Cortex of kidney (tissue), 1 donor: Measurements from ENCODE around the gene ZNF846.
"Not testable (repeated sequence)": the region's sequence is repeated elsewhere in the genome, so short reads cannot be mapped to it uniquely, and the experiment has no call there.

Experiments
- DNase-seq: peaks from one replicate; lab custom pipeline; 2025; lab: John Stamatoyannopoulos, UW

The ZNF846 gene

DNA sequence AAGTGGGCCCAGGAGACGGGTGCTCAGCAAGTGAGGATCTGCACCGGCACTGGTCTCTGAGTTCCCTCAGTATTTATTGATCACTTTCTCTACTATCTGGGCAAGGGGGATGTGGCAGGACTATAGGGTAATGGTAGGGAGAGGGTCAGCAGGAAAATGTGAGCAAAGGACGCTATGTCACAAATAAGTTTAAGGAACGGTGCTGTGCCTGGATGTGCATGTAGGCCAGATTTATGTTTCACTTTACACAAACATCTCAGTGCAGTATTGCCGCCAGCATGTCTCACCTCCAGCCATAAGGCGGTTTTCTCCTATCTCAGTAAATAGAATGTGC, 15.6 kb upstream of the ZNF846 start:
- DNase-seq, result not testable (repeated sequence)

DNA sequence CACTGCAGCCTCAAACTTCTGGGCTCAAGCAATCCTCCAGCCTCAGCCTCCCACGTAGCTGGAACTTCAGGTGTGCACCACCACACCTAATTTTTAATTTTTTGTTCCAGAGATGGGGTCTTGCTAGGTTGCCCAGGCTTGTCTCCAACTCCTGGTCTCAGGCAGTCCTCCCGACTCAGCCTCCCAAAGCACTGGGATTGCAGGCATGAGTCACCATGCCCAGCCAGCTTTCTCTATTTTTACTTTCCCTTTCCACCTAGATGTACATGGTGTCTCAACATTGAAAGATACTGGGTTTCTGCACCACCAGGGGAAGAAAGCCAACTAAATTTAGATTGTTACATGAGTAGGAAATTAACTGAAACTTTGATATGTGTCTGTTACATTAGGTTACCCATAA, 13.8 kb upstream of the ZNF846 start:
- DNase-seq, result no peak

DNA sequence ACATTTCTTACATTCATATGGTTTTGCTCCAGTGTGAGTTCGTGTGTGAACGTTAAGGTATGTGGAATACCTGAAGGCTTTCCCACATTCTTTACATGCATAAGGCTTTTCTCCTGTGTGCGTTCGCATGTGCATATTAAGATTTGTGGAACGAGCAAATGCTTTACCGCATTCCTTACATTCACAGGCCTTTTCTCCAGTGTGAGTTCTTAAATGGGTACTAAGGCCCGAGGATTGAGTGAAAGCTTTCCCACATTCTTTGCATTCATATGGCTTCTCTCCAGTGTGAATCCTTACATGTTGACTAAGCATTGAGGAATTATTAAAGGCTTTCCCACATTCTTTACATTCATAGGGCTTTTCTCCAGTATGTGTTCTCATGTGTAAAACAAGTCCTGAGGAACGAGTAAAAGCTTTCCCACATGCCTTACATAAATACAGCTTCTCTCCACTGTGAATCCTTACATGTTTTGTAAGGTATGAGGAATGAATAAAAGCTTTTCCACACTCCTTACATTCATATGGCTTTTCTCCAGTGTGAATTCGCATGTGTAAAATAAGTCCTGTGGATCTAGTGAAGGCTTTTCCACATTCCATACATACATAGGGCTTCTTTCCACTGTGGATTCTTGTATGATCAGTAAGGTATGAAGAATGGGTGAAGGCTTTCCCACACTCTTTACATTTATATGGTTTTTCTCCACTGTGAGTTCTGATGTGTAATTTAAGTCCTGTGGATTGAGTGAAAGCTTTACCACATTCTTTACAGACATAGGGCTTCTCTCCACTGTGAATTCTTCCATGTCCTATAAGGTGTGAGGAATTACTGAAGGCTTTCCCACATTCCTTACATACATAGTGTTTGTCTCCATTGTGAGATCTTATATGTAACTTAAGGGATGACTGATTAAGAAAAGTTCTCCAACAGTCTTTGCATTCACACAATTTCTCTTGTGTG, 10.7 kb downstream of the ZNF846 start:
- no peak for DNase-seq

DNA sequence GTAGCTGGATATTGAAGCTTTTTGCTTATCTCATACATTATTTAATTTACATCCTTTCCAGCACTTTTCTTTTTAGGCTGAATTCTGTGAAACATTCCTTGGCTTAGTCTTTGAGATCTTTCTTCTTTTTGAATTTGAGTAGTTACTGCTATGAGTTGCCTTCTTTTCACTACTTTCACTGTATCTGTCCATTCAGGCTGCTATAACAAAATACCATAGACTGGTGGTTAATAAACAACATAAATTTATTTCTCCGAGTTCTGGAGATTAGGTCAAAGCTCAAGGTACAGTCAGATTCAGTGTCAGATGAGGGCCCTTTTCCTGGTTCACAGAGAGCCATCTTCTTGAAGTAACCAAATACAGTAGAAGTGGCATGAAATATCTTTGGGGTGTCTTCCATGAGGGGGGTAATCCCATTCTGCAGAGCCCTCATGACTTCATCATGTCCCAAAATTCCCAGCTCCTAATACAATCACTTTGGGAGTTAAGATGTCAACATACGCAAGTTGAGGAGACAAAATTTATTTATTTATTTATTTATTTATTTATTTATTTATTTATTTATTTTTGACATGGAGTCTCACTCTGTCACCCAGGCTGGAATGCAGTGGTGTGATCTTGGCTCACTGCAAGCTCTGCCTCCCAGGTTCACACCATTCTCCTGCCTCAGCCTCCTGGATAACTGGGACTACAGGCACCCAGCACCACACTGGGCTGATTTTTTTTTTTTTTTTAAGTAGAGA, 15.7 kb downstream of the ZNF846 start:
- no peak for DNase-seq

DNA sequence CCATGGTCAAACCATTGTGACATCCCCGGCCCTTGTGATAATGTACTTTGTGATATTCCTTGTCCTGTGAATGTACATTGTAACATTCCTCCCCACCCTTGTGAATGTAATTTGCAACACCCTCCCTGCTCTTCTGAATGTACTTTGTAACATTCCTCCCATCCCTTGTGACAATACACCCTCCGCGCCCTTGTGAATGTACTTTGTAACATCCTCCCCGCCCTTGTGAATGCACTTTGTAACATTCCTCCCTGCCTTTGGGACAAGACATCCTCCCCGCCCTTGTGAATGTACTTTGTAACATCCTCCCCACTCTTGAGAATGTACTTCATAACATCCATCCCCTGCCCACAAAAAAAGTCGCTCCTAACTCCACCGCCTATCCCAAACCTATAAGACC, 17.1 kb downstream of the ZNF846 start:
- DNase-seq, result no peak

DNA sequence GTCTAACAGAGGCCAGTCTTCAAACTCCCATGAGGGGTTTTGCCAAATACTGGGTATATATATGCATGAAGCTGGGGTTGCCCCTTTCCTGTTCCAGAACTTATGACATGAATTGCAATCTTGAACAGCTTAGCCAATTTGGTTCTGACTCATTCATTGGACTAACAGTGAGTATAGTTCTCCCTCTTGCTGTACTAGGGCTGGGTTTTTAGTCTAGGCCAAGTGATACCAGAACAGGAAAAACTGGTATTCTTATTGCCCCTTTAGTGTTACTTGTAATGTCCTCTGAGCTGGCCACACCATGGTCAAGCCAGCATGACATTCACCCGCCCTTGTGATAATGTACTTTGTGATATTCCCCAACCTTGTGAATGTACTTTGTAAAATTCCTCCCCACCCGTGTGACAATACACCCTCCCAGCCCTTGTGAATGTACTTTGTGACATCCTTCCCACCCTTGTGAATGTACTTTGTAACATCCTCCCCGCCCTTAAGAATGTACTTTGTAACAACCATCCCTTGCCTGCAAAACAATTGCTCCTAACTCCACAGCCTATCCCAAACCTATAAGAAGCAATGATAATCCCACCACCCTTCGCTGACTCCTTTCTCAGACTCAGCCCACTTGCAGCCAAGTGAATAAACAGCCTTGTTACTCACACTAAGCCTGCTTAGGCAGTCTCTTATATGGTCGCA, 26.9 kb downstream of the ZNF846 start:
- no peak for DNase-seq

DNA sequence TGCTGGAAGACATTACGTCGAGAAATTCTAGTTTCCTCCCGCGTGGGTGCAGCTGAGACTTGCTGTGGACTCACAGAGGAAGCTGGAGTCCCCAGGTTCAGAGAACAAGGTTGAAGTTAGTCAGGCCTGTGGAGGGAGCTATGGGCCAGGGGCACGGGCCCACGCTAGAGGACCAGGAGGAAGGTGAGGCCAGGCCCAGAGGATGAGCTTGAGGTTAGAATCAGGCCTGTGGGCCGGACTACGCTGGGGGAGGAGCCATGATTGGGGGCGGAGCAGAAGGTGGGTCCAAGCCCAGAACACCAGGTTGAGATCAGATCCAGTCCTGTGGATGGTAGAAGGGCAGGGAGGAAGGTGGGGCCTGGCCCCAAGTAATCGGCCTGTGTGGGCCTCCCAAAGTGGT, 32.6 kb downstream of the ZNF846 start:
- no peak for DNase-seq

DNA sequence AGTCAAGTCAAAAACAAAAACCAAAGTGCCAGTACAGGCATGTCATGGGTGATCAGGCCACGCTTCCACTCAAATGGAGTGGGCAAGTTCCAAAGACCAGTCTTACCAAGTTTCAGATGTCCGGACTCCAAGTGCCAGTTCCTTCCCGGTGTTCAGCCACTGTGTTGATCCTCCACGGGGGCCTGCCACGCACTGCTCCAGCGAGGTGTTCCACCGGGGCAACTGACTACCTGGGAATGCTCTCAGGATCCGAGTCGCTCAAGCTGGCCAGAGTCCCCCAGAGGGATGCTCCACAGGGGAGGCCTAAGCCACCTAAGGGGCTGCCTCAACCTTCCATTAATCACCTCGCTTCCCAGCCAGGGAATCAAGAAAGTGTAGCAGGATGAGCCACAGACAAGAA, 38.5 kb downstream of the ZNF846 start:
- not testable (repeated sequence) for DNase-seq

DNA sequence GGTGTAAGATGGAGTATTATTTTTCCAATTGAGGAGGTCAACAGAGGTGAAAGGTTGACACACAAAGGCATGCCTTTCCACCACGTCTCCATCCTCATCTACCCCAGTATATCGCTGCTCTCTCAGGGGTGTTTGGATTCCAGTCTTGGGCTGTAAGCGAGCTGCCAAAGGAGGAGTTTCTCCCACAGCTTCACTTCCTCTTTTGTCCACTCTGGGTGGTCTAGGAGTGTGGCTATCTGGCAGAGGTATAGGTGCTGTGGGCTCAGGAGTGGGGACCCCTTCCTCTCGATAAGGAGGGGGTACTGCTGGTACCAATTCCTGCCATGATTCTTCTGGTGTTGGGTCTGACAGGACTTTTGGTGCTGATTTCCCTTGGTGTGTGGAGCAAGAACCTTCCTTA, 39.4 kb downstream of the ZNF846 start:
- DNase-seq, result no peak

DNA sequence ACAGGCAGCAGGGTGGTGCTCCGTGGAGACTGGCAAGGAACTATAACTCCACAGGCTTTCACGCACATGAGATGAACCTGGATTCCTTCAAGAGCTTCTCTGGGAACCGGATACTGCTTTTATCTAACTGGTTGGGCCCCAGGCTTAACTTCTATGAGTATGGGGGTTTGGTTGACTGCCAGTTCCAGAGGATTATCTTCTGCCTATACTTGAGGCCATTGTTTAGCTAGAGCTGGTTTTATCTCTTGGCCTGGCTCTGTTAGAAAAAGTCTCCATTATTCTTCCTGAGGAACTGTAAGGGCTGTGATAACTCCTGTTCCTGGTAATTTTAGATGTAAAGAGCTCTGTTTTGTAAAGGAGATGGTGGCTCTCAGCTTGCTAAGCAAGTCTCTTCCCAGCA, 40.9 kb downstream of the ZNF846 start:
- no peak for DNase-seq

DNA sequence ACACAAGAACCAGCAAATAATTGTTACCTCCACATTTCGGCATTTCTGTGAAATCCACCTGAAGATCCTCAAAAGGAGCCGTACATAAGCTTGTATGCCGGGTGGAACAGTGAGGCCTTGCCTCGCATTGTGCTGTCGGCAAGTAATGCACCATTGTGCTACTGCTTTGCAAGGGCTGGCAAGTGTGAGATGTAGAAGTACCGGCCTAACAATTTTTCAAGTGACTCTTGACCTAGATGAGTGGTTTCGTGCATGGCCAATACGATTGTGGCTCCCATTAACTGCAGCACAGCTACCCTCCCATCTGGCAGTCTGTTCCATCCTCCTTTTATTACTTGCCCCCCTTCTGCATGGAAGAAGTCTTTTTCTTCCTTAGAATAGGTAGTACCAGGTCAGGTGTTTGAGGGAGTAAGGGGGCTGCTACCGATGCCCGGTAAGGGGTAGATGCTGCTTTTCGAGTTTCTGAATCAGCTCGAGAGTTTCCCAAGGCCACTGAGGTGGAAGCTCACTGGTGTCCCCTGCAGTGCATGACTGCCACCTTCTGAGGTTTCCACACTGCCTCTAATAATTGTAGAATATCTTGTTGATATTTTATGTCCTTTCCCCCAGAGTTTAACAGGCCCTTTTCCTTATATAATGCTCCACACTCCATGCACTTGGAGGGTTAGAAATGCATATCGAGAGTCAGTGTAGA, 42.9 kb downstream of the ZNF846 start:
- DNase-seq, result not testable (repeated sequence)

DNA sequence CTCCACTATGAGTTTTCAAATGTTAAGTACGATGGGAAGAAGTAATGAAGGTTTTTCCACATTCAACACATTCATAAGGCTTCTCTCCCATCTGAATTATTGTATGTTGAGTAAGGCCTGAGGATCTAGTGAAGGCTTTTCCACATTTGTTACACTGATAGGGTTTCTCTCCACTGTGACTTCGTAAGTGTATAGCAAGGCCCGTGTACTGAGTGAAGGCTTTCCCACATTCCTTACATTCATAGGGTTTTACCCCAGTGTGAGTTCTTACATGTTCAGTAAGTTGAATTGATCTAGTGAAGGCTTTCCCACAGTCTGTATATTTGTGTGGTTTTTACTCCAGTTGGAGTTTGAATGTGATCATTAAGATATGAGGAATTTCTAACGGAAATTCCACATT, 44.4 kb downstream of the ZNF846 start:
- DNase-seq, result no peak

DNA sequence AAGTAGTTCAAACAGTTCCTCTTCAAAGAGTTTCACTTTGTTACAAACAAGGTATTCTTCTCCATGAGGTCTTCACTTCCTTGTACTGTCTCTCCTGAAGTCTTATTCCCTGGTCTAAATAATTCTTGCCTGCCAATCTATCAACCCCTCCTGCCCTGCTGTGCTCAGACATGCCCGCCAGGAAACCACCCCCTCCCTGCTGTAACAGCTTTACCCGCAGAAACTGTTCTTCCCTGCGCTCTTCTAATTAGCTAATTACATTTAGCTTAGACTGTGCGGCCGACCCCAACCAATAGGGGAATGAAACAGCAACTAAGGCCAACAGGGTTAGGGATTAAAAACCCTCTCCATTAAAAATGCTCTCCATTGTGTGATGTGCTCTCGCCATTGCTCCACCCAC, 46.7 kb downstream of the ZNF846 start:
- DNase-seq, result no peak

DNA sequence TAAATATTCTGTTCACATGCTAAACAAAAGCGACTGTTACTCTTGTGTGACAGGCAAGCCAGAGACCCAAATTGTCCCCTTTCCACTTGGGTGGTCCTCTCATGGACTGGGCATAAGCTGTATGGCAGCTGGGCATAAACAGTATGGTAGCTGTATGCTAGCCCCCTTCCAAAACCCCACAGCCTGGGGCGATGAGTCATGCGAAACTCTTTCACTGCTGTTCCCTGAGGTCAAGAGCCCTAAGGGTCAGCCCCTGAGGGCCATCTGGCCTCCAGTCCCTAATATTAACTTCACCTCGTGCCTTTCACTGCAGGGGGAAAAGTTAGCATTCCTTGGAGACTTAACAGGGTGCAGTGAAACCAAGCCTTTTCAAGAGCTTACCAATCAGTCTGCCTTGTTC, 48.0 kb downstream of the ZNF846 start:
- DNase-seq, result no peak

DNA sequence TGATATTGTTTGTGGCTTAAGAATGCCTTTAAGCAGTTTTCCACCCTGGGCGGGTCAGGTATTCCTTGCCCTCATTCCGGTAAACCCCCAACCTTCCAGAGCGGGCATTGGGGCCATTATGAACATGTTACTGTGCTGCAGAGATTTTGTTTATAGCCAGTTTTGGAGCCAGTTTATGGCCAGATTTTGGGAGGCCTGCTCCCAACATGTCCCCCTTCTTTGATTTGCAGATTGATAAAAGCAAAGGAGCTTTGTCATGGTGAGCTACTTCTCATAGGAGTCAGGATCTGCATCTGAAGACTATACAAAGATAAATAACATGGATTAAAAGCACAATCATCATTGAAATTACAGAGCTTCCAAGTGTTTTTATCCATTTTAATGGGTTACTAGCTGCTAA, 56.7 kb downstream of the ZNF846 start:
- no peak for DNase-seq

DNA sequence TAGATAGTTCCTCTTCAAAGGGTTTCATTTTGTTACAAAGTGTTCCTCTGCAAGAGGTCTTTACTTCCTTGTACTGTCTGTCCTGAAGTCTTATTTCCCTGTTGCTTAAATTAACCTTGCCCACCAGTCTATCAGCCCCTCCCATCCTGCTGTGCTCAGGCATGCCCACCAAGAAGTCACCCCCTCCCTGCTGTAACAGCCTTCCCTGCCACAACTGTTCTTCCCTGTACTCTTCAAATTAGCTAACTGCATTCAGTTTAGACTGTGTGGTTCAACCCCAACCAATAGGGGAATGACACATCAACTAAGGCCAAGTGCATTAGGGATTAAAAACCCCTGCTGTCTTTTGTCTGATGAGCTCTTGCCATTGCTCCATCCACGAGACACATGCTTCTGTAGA, 59.2 kb downstream of the ZNF846 start:
- no peak for DNase-seq

DNA sequence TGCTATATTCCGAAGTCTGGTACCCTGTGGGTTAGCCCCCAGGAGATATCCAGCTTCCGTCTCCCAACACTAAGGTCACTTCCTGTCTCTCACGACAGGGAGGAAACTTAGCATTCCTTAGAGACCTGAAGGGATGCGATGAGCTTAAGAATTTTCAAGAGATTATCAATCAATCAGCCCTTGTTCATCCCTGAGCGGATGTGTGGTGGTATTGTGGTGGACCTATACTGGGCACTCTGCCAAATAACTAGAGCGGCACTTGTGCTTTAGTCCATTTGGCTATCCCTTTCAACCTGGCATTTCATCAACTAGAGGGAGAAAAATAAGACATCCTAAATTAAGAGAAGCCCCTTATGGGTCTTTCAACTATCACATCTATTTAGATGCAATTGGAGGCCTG, 62.7 kb downstream of the ZNF846 start:
- DNase-seq, result no peak

DNA sequence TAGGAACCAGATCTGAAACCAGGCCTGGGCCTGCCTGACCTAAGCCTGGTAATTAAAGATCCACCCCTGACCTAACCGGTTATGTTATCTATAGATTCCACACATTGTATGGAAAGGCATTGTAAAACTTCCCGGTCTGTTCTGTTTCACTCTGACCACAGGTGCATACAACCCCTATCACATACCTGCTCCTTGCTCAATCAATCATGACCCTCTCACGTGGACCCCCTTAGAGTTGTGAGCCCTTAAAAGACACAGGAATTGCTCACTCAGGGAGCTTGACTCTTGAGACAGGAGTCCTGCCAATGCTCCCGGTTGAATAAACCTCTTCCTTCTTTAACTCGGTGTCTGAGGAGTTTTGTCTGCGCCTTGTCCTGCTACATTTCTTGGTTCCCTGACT, 66.4 kb downstream of the ZNF846 start:
- no peak for DNase-seq
